Testis (tissue), 2 donors: ENCODE measurements around the gene PRELID1.

ENCODE experiments used
- CTCF ChIP-seq, 3 experiments: fragments of 450-650 bp in 2 of 3; fragments of 200-600 bp in 1 of 3; sonication (generic) in 1 of 3; IDR thresholded peaks; one replicate each; pipeline ENCODE4 v1.5.1; 2016 to 2019; ENCODE audit warnings: antibody characterized with exemption in 3 of 3, mild to moderate bottlenecking in 2 of 3, moderate library complexity in 1 of 3
- POLR2A ChIP-seq: fragments of 450-650 bp; IDR thresholded peaks from one replicate; pipeline ENCODE4 v1.6.1; 2017; ENCODE audit warnings: antibody characterized with exemption, mild to moderate bottlenecking, moderate library complexity

GRCh38 chr5:177336603-177337494, 33.2 kb downstream of the PRELID1 start:
- no peak for TF ChIP-seq CTCF (IDR thresholded peaks at IDR 0.05)
- TF ChIP-seq POLR2A: no peak
